GM13977 (cell line): Measurements from ENCODE around the gene GLA.

ENCODE experiments used
- DNase-seq: peaks from one replicate; pipeline ENCODE4 v3.0.0; 2012; ENCODE audit warnings: low spot score
- in situ Hi-C: fragments of 300-500 bp; cut with MboI; formaldehyde crosslinking; loops from one replicate; pipeline ENCODE4 v1.12.0; 2022; ENCODE audit warnings: low sequenced_read_pairs, low pct_unique_long_range_greater_than_20kb, mixed read lengths, inconsistent platforms; ENCODE audit not compliant: unreplicated experiment
- TF ChIP-seq, protein P1 (sequence below): IDR thresholded peaks from 2 replicates; pipeline ENCODE4 v1.5.1; 2012; ENCODE audit warnings: mild to moderate bottlenecking, control low read depth; ENCODE audit not compliant: insufficient read depth; ENCODE audit errors: extremely low read depth, missing control alignments

The GLA gene

DNA sequence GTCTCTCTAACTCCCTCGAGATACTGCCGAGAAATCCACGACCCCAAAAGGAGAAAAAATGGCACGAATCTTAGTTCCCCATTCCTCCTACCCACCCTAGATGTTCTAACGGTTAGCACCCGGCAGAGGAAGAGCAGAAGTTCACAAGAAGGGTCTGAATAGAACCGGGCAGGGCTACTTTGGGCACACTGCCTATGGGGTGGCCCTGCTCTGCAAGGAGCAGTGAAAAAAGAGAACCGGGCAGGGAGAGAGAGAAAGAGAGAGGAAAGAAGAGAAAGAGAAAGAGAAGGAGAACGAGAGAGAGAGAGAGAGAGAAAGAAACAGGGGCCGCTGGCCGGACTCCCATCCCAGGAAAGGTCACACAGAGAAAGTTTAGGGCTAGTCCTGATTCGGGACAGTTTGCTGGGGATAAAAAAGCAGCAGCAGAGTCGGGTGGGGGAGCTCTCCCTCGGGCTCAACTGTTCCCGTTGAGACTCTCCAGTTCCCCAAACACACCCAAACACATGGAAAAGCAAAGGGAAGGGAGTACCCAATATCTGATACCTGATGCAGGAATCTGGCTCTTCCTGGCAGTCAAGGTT, 468 bp downstream of the GLA start:
- DNase-seq: no peak
- in situ Hi-C loops: no loop called here
- TF ChIP-seq, protein P1, sequence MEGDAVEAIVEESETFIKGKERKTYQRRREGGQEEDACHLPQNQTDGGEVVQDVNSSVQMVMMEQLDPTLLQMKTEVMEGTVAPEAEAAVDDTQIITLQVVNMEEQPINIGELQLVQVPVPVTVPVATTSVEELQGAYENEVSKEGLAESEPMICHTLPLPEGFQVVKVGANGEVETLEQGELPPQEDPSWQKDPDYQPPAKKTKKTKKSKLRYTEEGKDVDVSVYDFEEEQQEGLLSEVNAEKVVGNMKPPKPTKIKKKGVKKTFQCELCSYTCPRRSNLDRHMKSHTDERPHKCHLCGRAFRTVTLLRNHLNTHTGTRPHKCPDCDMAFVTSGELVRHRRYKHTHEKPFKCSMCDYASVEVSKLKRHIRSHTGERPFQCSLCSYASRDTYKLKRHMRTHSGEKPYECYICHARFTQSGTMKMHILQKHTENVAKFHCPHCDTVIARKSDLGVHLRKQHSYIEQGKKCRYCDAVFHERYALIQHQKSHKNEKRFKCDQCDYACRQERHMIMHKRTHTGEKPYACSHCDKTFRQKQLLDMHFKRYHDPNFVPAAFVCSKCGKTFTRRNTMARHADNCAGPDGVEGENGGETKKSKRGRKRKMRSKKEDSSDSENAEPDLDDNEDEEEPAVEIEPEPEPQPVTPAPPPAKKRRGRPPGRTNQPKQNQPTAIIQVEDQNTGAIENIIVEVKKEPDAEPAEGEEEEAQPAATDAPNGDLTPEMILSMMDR: no peak

DNA sequence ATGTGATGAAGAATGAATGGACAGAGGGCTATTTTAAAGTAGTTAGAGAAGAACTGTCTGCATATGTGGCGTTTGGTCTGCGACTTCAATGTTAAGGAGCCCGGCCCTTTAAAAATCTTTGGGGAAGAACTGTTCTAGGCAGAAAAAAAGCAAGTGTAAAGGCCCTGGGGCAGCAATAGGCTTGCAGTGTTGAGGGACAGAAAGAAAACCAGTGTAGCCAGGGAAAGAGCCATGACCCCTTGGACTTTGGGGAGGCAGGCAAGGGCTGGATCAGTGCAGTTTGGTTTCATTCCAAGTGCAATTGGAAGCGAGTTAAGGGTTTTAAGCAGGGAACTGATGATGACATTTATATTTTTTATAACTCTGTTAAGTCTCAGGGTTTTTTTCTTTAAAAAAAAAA, 7.9 kb downstream of the GLA start:
- no peak for DNase-seq
- in situ Hi-C loops: no loop called here
- TF ChIP-seq, protein P1: no peak

DNA sequence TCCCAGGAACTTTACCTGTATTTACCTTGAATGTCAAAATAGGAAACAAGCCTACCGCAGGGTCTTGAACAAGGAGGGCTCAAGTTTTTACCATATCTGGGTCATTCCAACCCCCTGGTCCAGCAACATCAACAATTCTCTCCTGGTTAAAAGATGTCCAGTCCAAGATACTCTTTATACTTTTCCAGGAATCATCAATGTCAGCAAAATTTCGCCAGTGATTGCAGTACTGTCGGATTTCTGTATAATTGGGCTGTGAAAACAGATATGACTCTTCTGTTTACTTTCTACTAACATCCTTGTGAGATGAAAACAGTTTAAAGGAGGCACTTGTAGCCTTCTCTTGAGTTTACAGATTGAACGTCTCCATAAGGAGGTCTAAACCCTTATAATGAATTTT, 9.0 kb downstream of the GLA start:
- DNase-seq: no peak
- TF ChIP-seq, protein P1: no peak
- in situ Hi-C loops: no loop called here

DNA sequence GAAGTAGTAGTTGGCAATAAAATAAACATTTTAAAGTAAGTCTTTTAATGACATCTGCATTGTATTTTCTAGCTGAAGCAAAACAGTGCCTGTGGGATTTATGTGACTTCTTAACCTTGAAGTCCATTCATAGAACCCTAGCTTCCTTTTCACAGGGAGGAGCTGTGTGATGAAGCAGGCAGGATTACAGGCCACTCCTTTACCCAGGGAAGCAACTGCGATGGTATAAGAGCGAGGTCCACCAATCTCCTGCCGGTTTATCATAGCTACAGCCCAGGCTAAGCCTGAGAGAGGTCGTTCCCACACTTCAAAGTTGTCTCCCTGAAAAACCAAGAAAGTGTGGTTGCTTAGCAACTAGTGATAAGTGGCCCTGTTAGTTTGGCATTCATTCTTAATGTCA, 9.9 kb downstream of the GLA start:
- TF ChIP-seq, protein P1: no peak
- DNase-seq: no peak
- in situ Hi-C loops: no loop called here

DNA sequence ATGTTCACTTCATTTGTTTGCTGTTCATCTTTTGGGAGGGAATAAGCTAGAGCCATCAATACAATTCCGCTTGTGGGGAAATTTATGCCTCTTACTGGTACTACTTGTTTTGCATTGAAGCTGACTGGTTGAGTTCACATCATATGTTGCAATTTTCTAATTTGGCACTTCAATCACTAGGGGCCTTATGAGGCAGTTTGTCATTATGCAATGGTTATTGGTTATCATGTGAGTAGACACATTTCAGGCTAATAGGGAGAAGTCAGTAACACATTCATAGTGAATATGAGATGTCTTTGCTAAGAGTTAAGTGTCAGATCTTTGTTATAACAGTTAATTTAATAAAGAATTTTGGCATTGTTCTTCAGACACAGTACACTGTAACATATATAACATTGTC, 11.9 kb downstream of the GLA start:
- no peak for DNase-seq

DNA sequence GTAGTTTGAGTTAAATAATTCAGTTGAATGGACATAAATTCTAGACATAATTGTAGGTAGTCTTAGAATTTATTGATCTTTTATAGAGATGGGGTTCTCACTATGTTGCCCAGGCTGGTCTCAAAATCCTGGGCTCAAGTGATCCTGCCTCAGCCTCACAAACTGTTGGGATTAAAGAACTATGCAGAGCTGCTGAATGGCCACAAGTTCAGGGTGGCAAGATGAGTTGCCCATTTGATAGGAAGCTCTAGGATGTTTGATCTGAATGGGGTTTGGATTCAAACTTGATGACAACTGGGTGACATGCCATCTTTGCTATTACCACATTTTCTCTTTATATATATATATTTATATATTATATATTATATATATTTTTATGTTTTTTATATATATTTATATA, 13.4 kb downstream of the GLA start:
- no peak for DNase-seq
- in situ Hi-C loops: no loop called here
- TF ChIP-seq, protein P1: no peak

More for the DNA sequence above, 11.9 kb downstream of the GLA start:
- TF ChIP-seq, protein P1: no peak
- in situ Hi-C loops: no loop called here
